Measurements from ENCODE around the gene RARA. TPM values are rescaled to one million over a fixed set of nuclear protein-coding genes. Genes with fewer than 3 reads are reported as not detected.
A peak's percentile ranks its signal among the peaks of the same experiment; 100 is the strongest.

RARA gene
- total RNA-seq, 2 donors from 2014 or later: 46.8 to 73.4 TPM

DNA sequence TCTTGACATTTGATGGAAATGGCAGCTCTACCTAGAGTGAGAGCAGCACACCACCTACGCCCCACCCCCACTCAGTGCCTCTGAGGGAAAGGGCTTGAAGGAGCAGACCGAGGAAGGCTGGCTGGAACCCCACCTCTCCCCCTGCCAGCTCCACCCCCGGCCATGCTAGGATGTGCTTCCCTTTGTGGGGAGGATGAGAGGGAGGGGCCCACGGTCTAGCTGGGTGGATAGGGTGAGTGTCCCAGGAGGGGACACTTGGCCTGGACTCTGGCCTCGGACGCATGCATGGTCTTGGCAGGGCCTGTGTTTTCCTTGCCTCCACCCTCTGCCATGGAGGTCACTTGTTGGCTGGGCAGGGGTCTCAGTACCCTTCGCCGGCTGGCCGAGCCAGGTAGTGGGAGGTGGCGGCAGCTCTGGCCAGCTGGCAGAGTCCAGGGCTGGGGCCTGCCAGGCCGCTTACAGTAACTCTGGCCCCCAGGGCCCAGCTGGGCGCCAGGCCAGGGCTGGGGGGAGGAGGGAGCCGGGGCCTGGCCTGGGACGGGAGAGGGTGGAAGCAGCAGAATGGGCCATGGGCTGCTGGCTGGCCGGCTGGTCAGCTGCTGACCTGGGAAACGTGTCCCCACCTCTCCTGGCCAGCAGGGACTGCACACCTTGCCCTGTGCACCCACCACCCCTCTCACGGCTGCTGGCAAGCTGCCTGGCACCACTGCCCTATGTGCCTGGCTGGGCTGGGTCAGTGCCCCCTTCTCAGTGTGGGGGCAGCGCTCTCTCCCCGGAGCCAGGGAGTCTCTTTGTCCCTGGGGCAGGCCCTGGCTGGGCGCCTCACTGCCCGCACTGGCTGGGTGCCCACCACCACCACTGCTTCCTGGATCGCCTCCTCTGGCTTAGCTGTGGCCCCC, 23.0 kb downstream of the RARA start:
- DNase-seq (ENCODE audit: low spot score) (peak; percentile 83), ATAC-seq (ENCODE audit: insufficient number of reproducible peaks, low FRiP score, low read depth) (peak; percentile 77)
- peak overlapping the region; percentile 70 to 71 for H3K27ac ChIP-seq
- H3K4me1 ChIP-seq (ENCODE audit: control insufficient read depth in 1 of 2, low read depth in 2 of 2): peaks cover 87 to 100% of the 10 kb centered on the region in 2 donors
- H3K27me3 ChIP-seq (replicated peaks; ENCODE audit: insufficient read depth): no peaks in the 10 kb centered on the region
- peak overlapping the region; percentile 62 for H3K4me3 ChIP-seq
- no peaks in the 10 kb centered on the region for H3K36me3 ChIP-seq
- TF ChIP-seq CTCF (IDR thresholded peaks at IDR 0.05): no peak
- no peaks in the 10 kb centered on the region for H3K9me3 ChIP-seq

DNA sequence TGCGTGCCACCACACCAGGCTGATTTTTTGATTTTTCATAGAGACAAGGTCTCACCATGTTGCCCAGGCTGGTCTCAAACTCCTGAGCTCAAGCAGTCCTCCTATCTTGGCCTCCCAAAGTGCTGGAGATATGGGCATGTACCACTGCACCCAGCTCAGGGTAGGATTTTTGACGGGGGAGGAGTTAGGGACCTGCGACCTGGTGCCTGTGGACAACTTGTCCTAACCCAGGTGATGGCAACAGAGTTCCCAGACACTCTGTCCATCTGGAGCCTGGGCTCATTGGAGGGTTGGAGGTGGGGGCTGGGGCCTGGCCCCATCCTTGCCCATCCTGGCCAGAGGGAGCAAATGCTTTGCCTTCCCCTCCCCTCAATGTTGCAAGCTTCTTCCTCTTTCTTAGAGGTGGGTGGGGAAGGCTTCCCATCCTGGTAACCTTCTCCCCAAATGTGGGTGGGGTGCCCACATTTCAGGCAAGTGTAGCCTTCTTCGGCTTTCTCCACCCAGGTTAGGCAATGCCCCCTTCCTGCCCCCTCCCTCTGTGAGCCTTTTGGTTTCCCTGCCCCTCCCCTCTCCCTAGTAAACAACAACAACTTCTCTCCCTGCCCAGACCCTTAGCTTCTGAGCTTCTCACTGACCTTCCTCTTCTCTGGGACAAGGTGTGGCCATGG, 24.9 kb downstream of the RARA start:
- no peak for TF ChIP-seq CTCF (IDR thresholded peaks at IDR 0.05)
- peaks cover 68 to 97% of the 10 kb centered on the region in 2 donors for H3K4me1 ChIP-seq (ENCODE audit: control insufficient read depth in 1 of 2, low read depth in 2 of 2)
- H3K27ac ChIP-seq: peak overlapping the region; percentile 70 to 71

DNA sequence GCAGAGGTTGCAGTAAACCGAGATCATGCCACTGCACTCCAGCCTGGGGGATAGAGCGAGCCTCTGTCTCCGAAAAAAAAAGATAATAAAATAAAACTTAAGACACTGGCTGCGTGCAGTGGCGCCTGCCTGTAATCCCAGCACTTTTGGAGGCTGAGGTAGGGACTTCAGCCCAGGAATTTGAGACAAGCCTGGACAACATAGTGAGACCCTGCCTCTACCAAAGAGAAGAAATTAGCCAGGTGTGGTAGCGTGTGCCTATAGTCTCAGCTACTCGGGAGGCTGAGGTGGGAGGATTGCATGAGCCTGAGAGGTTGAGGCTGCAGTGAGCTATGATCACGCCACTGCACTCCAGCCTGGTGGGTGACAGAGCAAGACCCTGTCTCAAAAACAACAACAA, 26.6 kb downstream of the RARA start:
- H3K27ac ChIP-seq: peak overlapping the region; percentile 70 to 71
- H3K27me3 ChIP-seq (replicated peaks; ENCODE audit: insufficient read depth): no peaks in the 10 kb centered on the region
- no peaks in the 10 kb centered on the region for H3K9me3 ChIP-seq
- ATAC-seq (ENCODE audit: insufficient number of reproducible peaks, low FRiP score, low read depth): no peak
- no peak for TF ChIP-seq CTCF (IDR thresholded peaks at IDR 0.05)
- no peaks in the 10 kb centered on the region for H3K36me3 ChIP-seq
- H3K4me3 ChIP-seq: no peak overlapping the region
- H3K4me1 ChIP-seq (ENCODE audit: control insufficient read depth in 1 of 2, low read depth in 2 of 2): peaks cover 54 to 80% of the 10 kb centered on the region in 2 donors
- DNase-seq (ENCODE audit: low spot score): no peak

More for the DNA sequence above, 24.9 kb downstream of the RARA start:
- Histone ChIP-seq H3K36me3 (no peaks in the 10 kb centered on the region), H3K4me3 (no peak overlapping the region), H3K27me3 (replicated peaks; ENCODE audit: insufficient read depth) (no peaks in the 10 kb centered on the region), H3K9me3 (no peaks in the 10 kb centered on the region)
- DNase-seq (ENCODE audit: low spot score): no peak
- ATAC-seq (ENCODE audit: insufficient number of reproducible peaks, low FRiP score, low read depth): no peak

GRCh38 chr17:40337351-40337750, 28.4 kb downstream of the RARA start:
- no peak for TF ChIP-seq CTCF (IDR thresholded peaks at IDR 0.05)
- no peaks in the 10 kb centered on the region for H3K9me3 ChIP-seq
- no peaks in the 10 kb centered on the region for H3K36me3 ChIP-seq
- no peak overlapping the region for H3K4me3 ChIP-seq
- ATAC-seq (ENCODE audit: insufficient number of reproducible peaks, low FRiP score, low read depth) (no peak), DNase-seq (ENCODE audit: low spot score) (no peak)
- H3K4me1 ChIP-seq (ENCODE audit: control insufficient read depth in 1 of 2, low read depth in 2 of 2): peaks cover 38 to 62% of the 10 kb centered on the region in 2 donors
- H3K27me3 ChIP-seq (replicated peaks; ENCODE audit: insufficient read depth): no peaks in the 10 kb centered on the region
- H3K27ac ChIP-seq: no peak overlapping the region

DNA sequence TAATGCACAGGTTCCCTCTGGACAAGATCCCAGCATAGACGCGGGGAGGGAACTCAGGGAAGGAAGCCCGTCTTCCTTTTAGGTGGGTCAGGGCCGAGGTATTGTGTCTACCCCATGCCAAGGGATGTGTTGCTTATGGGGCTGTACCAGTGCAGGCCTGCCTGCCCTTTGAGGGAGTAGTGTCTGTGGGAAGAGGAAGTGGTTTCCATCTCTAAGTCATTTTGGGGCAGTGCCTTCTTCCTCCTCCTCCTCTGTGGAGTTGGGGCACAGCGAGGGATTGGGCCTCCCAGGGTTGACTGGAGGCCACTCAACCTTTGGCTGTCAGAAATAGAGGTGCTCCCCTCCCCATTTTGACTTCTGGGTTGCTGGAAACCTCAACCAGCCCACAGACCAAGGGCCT, 29.1 kb downstream of the RARA start:
- ATAC-seq (ENCODE audit: insufficient number of reproducible peaks, low FRiP score, low read depth): no peak
- Histone ChIP-seq H3K36me3 (no peaks in the 10 kb centered on the region), H3K4me1 (ENCODE audit: control insufficient read depth in 1 of 2, low read depth in 2 of 2) (peaks cover 31 to 57% of the 10 kb centered on the region in 2 donors), H3K9me3 (no peaks in the 10 kb centered on the region), H3K27ac (no peak overlapping the region), H3K27me3 (replicated peaks; ENCODE audit: insufficient read depth) (no peaks in the 10 kb centered on the region), H3K4me3 (no peak overlapping the region)
- TF ChIP-seq CTCF (IDR thresholded peaks at IDR 0.05): no peak
- no peak for DNase-seq (ENCODE audit: low spot score)

Measured in thoracic aorta (tissue), 2 donors.